ENCODE data around the gene GJC3.
"Not testable (repeated sequence)": the region's sequence is repeated elsewhere in the genome, so short reads cannot be mapped to it uniquely, and the experiment has no call there.

DNA sequence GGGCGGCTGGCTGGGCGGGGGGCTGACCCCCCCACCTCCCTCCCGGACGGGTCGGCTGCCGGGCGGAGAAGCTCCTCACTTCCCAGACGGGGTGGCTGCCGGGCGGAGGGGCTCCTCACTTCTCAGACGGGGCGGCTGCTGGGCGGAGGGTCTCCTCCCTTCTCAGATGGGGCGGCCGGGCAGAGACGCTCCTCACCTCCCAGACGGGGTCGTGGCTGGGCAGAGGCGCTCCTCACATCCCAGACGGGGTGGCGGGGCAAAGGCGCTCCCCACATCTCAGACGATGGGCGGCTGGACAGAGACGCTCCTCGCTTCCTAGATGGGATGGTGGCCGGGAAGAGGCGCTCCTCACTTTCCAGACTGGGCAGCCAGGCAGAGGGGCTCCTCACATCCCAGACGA lies 41.1 kb downstream of the GJC3 start:
- TF ChIP-seq CTCF (IDR thresholded peaks at IDR 0.05); SIN3A (IDR thresholded peaks at IDR 0.05; ENCODE audit: borderline replicate concordance, insufficient read depth, low read depth, low read length); REST (IDR thresholded peaks at IDR 0.05; ENCODE audit: insufficient read depth in 1 of 2, low read depth in 2 of 2, low read length in 1 of 2); POLR2AphosphoS5 (IDR thresholded peaks at IDR 0.05; ENCODE audit: low read depth, low read length): not testable (repeated sequence)
